Epidermal melanocyte (primary cell): ENCODE results near the gene SKIC8.

Experiments
- DNase-seq: peaks from one replicate; pipeline ENCODE4 v3.0.0; 2011; ENCODE audit warnings: low spot score; ENCODE audit not compliant: insufficient read length

The SKIC8 gene

DNA sequence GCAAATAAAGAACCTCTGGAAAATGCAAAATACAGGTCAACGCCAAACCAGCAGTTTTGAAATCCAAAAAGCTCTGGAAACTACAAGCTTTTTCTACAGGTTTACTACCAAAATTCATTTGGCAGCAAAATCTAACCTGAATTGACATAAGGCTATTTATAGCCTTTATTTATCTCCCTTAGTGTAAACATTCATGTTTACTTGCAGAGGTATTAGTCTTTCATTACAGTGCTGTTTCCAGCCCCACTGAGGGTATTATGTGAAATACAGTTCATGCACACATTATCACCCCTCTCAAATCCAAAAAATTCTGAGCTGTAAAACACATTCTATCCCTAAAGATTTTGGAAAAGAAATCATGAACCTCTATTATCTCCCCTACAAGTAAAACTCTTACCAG lies 7.2 kb downstream of the SKIC8 start:
- no peak for DNase-seq

DNA sequence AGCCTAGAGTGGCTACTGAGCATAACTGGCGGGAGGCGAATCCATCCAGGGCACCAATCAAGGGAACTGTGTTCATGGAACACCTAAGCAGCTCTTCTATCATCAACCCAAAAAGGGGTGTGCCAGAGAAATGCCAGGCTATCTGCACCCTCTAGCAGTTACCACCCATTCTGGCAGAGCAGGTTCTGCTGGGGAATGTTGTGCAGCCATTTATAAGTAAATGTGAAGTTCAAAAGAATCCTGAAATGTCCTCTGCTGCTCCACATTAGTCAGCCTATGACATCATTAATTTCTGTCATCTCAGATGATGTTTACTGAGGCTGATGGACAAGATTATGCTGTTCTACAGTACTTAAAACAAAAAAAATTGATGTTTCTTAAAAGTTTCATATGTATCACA lies 7.7 kb downstream of the SKIC8 start:
- DNase-seq, result no peak

DNA sequence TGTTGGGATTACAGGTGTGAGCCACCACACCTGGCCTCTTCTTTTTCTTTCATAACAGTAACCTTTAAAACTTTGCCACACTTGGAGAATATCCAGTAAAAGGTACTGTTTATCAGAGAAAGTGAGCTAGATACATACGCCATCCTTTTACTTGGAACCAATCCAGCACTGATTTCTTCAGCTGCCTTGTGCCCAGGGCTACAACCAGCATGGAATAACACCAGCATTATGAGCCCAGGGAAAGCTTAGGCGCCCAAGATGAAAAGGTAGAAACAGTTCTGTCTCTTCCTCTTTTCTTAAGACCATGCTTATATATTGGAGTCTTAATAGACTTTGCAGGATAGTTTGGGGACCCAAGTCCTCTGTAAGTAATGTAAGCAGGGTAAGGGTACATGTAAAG lies 8.4 kb downstream of the SKIC8 start:
- DNase-seq, result no peak

DNA sequence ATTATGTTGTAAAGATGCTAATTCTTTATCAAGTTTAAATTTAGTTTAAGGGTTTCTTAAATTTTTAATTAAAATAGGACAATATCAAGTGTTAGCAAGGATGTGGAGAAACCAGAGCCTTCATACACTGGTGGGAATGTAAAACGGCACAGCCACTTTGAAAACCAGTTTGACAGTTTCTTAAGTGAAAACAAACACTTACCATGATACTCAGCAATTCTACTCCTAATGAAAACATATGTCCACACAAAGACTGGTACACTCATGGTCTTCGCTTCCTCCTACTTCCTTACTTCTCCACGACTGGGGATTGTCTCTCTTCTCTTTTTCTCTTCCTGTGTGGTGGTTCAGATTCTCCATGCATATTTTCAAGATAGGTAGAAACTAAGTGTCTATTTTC lies 9.2 kb downstream of the SKIC8 start:
- DNase-seq, result no peak

DNA sequence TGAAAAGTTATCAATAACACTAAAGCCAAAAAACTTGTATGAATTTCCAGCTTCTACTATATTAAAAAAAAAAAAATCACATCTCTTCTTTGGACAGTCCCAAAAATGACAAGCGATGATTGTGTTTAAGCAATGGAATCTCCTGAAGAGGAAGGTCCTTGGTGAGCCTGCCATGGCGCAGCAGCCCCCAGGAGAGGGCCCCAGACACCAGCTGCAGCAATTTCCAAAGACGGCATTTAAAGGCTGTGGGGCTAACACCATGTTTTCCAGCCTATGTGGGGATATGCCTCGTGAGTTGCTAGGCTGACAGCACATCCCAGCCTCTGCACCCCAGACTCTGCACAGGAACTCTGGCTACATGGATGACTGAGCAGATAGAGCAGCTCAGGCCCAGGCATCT lies 14.7 kb downstream of the SKIC8 start:
- no peak for DNase-seq

DNA sequence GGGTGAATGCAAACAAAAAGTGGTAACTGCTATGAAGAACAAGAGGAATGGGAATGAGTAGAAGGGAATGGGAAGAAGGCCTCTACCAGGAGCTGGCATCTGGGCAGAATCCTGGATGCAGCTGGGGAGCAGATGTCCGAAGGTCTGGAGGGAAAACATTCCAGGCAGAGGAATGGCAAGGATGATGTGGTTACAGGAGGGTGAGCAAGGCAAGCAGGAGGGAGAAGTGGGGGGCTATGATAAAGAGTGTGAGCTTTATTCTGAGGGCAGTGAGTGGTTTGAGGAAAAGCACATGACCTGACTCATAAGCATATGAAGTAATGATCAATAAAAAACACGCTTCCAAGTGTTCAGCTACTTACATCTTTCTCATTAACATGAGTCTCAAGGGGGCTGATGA lies 17.1 kb downstream of the SKIC8 start:
- no peak for DNase-seq

DNA sequence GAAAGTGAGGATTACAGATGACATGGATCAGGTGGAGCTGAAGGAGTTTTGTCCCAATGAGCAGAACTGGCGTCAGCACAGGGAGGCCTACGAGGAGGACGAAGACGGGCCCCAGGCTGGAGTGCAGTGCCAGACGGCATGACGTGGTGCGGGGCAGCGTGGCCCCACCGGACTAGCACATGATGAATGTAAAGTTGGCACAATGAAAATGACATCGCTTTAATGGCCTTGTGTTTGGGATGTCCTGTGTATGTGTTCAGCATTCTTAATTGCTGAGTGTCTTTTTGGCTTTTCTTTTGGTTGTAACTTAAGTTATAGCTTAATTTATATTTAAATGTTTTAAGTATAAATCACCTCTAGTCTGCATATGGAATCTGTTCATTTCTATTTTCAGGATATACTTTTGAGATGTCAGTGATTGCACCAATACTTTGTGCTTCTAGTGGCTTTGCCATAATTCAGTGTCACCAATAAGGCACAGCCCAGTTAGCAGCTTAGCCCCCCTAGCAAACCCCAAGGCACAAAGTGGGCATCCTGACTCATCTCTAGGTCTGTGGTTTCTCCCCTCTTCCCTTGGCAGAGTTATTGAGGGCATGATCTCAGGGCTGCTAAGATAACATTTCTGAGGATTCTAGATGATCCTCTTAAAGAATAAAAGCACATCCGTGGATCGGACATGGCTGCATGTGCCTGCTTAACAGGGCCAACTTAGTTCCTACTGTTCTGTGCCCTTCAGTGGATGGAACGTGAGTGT lies 18.9 kb downstream of the SKIC8 start:
- no peak for DNase-seq

DNA sequence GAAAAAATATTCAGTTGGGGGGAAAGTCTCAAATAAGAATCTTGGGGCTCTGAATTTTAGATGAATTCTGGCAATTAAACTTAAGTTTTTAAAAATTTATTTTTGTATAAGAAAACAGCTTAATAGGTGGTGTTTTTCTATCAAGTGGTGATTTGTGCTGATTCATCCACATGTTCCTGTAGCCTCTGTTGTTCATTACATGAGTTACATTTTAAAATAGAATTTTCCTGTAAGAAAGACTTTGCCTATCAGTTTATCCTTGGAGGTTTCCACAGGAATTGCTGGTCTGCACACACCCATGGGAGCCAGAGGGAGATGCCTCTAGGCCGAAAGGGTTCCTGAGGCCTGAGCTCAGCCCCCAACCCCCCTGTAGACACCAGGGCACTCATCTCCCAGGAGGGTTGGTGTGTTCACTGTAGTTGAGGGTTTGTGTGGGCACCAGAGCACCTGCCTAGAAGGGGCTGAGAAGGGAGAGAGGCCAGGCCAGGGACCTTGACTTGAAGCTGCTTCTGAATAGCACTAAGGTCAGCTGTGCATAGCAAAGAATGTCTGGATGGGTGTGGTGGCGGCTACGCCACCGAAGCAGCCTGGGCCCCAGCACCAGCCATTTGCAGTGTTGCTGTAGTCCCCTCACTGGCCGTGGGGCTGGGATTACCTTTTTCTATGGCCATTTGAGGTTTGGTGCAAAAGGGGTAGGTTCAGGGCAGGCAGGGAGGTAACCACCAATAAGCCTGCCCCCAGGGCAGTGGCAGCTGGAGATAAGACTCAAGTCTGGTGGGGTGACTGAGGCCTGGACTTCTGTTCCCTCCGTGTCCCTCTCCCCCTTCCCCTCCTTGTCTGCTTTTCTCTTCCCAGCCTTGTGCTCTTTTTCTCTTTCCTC lies 23.1 kb downstream of the SKIC8 start:
- no peak for DNase-seq

DNA sequence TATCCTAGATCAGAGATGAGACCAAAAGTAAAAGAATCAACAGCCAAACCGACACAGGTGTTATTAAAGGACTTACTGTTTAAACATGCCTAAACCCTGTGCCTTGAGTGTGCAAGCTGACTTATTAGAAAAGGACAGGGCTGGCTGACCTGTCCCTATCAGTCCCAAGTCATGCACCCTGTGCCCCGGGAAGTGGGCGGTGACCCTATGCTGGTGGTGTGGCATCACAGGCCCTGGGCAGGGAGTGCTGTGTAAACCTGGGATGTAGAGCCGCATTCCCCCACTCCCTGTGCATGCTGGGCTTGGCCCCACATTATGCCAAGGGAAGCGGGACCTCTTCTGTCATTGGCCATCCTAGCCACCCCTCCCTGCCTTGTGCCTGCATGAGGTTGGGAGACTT lies 24.4 kb downstream of the SKIC8 start:
- no peak for DNase-seq

DNA sequence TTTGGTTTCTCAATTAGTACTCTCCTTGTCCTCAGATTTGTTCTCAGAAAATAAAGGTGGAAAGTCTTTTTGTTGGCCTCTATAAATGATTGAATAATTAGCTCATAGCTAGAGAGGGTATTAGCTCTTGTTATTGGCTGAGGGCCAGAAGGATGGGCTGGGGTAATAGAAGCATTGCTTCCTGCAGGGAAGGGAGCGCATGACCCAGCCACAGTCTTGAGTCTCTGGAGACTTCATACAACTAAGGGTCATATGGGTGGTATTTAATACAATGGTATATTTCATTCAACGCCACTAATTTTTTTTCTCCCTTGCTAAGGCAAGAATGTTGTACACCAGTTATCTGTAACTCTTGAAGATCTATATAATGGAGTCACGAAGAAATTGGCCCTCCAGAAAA lies 26.6 kb downstream of the SKIC8 start:
- DNase-seq, result peak; percentile 76

DNA sequence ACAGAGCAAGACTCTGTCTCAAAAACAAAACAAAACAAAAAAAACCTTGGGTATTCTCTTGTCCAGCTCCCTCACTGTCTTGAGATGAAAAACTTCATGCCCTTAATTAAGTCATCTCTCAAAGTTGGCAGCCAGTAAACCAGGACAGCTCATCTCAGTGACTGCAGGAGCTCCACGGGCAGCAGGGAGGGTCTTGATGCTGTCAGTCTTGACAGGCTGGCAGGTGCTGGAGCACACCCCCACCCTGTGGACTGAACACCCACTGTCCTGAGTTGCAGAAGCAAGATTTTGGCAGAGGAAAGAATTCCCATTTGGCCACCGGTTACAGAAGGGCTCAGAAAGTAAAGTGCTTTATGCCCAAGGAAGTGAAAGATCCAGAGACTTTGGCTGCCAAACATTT lies 27.1 kb downstream of the SKIC8 start:
- DNase-seq, result no peak

DNA sequence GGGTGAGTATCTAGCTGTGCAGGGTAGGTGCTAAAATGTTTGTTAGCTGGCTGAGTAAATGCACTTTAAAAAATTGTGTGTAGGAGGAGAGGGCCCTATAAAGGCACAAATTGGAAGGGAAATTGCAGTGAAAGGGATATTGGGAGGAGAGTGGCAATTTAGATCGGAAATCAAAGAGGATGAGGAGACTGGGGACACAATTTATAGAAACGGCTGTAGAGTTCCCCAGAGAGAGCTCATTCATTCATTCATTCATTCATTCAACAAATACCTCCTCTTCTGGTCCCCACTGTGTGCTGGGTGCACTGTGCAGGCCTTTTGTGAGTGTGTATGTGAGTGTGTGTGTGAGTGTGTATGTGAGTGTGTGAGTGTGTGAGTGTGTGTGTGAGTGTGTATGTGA lies 32.6 kb downstream of the SKIC8 start:
- DNase-seq, result no peak

DNA sequence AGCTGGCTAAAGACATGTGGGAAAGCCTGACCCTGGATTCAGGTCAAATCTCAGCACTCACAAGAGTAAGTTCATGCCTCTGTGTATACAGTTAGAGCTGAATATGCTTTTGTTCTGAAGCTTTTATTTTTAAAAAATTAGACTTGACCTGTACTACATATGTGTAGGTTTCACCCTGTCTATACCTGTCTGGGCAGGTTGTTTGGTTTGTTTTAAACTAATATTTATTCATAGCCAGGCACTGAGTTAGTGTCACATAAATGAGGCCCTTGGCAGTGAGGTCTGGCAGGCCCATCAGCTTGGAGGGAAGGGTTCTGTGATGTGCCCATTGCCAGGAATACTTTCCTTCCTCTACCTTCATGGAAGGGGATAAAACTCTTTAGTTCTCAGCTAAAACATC lies 33.2 kb downstream of the SKIC8 start:
- no peak for DNase-seq

DNA sequence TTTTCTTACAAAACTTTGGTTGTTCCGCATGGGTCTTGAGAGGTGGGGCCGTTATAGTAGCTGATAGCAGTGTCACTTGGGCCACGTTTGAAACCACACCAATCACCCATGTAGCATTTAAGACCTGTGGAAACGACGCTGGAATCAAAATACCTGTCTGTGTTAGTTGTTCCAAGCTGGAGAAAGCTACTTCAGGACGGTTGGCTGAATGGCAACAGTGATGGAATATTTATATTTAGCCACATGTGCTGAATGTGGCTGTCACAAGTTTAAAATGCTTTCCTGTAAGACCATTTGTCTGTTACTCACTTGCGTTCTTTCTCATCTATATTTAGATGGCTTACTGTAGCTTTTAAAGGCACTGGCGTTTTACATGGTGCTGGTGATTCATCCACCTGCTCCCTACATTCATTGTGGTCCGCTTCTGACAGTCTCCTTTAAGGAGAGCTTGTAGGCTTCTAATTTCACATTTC lies 33.6 kb downstream of the SKIC8 start:
- no peak for DNase-seq

DNA sequence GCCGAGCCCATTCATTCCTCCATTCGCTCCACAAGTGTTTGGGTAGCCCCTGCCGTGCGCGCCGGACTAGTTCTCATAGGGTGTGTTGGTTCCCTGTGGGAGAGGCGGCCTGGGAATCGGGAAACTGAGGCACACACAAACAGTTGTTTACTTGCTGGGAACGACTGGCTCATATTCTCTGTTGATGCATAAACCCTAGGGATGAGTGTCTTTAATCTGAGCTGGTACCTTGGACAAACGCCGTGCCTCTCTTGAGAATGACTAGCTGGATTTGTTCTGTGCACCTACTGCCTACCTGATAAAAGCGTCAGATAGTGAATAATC lies 34.3 kb downstream of the SKIC8 start:
- DNase-seq, result no peak

DNA sequence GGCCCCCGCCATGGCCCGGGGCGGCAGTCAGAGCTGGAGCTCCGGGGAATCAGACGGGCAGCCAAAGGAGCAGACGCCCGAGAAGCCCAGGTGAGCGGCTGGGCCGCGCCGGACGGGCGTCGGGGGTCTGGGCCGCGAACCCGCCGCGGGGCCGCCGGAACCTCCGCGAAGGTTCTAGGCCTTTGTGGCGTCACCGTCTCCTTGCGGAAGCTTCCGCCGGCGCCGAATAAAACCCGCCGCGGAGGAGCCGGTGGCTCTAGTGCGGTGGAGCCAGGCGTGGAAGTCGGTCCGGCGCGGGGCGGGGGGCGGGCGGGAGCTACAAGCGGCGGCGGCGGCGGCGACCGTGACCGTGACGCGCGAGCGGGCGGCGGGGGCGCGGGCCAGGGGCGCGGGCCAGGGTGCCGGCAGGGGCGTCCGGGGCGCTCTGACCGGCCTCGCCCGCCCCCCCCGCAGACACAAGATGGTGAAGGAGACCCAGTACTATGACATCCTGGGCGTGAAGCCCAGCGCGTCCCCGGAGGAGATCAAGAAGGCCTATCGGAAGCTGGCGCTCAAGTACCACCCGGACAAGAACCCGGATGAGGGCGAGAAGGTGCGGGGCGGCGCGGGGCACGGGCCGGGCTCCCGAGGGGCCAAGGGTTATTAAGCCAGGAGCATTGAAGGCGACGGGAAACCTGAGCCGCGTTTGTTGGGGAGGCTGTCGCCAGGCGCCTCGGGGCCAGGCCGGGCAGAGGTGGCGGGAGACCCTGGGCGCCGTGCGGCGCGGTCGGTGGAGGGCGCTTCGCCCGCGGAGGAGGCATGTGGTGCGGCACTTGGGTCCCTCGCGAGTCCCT lies 34.9 kb downstream of the SKIC8 start, which contains the start of gene DNAJA4:
DNAJA4 (plus strand) TSS at position 259 of the 833 bp plus-strand sequence; CDS start at position 461, 202 bp downstream.
- DNase-seq, result peak; percentile 64

DNA sequence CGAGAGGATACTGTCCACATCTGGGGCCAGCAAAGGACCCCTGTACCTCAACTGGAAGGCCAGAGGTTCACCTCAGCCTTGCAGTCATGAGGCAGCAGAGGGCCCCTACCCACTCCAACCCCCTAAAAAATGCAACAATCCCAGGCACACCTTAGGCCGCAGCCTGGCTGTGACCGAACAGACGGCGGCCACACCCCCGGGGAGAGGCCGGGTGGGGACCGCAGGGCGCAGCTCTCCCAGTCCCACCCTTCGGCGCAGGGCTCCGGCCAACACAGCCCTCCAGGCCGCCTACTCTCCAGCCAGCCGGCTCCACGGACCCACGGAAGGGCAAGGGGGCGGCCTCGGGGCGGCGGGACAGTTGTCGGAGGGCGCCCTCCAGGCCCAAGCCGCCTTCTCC lies 35.5 kb downstream of the SKIC8 start:
- DNase-seq, result no peak

DNA sequence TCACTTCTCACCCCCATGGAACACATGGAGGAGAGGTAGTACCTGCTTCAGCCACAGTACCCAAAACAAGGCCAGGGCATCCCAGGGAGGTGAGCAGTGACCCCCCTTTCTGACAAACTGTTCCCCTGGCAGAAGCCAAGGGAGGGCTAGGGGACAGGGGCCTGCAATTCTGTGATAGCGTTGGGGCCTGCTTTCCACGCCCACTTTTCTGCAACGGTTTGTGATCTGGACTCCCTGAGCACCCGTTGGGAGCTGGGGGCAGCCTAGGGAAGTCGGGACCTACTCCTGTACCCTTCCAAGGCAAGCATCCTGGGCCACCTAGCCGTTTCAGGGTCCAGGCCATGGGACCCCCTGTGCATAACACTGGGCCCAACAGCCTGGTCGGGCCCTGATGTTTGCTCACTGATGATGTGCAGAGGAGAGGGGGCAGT lies 36.0 kb downstream of the SKIC8 start:
- no peak for DNase-seq

DNA sequence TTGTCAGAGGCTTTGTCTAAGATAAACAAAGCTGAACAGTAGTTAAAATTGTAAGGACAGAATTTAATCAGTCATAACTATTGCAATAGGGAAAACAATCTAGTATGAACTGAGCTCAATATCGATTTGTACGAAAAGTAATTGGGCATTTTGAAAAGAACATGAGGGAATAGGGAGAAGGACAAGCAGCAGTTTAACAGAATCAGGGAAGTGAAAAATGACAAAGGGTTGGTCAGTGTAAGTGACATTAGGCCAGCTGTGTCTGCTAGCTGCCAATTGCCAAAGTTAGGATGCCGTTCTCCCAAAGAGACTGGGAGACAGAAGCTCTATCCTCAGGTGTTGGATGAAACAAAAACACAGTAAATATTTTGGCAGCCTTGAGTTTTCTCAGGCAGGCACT lies 38.3 kb downstream of the SKIC8 start:
- no peak for DNase-seq

DNA sequence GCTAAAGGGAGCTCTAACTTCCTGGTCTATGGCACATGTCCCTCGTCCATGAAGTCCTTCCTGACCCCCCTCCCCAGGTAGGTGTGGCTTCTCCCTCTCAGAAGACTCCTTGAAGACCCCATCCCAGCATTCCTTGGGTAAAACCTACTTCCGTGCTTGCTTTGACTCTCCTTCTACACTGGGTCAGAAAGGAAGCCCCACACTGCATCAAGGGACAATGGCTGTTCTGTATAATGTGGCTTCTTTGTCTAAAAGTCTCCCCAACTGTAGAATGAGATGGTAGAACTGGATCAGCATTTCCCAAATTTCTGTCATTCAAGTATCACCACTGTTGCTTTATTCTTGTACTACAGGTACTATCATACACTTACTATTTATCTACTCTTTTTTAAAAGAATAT lies 38.9 kb downstream of the SKIC8 start:
- DNase-seq, result no peak

DNA sequence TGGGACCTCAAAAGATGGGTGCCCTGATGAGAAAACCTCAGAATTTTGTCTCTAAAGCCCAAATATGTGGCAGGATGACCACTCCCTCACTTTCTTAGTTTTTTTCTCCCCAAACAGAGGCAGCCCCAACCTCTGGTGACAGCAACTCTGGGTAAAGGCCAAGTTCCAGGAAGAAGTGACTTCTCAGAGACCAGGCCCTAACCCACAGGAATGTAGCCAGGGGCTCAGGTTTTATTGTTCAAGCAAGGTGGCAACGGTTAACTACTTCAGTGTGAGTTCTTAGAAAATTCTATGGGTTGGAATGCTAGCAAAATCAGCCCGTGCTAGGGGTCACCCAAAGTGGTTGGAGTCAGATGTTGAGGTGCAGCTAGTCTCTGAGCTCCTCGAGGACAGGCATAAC lies 40.2 kb downstream of the SKIC8 start:
- DNase-seq, result no peak

DNA sequence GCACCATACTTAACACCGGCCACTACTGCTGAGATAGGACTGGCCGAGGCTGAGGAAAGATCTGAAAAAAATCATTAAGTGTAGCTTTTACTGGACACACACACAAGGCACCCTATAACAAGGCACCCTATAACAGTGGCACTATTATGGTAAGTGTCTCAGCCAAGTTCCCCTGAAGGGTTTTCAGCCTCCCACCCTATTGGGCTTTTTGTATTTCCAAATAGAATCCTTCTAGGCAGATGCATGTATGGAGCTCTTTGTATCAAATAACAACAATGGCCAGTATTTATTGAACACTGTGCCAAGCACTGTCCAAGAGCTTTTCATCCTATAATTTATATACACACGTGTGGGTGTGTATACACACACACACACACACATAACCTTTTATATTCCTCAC lies 41.7 kb downstream of the SKIC8 start:
- peak; percentile 93 for DNase-seq
